GM19193 (cell line): Measurements from ENCODE around the gene RHOF.

Experiments used
- POLR2A ChIP-seq: IDR thresholded peaks from 4 replicates; pipeline ENCODE4 v1.6.1; 2011; ENCODE audit not compliant: insufficient read depth, insufficient read length; ENCODE audit errors: extremely low read depth

Gene RHOF

DNA sequence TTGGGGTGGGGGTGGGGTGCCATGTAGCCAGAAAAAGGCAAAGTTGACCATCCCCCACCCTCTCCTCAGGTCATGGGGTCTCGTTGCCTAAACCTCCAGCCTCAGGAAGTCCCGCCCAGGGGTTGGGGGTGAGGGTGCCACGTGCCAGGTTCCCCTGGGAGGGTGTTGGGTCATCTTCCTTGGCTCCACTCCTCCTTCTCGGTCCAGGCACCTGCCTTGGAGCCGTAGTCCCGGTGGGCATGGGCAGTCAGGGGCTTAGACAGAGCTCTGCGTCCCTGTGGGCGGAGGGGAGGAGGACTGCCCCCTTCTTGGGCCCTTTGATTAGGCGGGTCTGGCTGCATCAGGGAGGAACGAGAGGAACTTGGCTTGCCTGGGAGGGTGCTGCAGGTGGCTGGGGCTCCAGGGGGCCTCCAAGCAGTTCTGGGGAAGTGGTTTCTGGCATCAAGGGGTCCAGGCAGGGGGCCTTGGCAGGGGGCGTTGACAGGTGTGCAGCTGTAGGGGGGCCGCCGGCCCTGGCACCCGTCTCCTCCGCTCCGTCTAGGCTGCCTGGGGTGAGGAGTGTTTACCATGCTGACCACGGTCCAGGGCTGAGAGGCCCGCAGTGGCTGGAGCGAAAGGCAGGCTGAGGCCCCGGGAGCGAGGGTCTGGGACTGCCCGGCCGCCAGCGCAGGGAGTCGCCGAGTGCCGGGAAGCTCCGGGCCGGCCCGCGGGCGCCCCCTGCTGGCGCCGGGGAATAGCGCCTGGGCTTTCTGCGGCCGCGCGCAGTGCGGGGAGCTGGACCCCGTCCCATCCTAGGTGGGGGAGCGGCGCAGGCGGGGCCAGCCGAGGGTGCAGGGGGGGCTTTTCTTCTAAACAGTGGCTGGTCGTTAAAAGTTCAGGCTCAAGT lies 18.2 kb upstream of the RHOF start:
- TF ChIP-seq POLR2A = peak; percentile 28

DNA sequence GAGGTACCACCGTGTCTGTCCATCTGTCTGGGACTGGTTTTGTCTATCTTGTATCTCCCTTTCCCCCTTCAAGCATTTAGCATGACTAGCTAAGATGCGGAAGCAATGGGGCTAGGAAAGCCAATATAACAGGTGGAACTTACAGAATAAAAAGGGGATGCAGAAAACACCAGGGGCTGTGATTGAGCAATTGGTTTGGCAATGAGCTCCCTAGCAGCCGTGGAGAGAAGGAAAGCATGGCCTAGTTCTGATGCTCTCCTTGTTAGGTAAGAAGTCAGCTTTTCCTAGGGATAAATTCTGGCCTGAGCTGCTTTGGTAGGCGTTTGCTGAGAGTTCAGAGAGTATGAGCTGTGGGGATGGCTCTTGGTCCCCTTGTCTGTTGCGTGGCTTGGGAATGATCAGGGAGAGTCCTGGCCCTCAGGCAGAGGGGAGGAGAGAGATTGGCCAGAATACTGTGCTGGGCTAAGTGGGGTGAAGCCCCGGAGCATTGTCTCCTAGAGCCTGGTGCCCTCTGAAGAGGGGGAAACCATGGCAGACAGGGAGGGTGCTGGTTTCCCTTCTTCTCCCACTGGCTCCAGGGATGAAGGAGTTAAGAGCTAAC lies 17.4 kb upstream of the RHOF start:
- no peak for TF ChIP-seq POLR2A

DNA sequence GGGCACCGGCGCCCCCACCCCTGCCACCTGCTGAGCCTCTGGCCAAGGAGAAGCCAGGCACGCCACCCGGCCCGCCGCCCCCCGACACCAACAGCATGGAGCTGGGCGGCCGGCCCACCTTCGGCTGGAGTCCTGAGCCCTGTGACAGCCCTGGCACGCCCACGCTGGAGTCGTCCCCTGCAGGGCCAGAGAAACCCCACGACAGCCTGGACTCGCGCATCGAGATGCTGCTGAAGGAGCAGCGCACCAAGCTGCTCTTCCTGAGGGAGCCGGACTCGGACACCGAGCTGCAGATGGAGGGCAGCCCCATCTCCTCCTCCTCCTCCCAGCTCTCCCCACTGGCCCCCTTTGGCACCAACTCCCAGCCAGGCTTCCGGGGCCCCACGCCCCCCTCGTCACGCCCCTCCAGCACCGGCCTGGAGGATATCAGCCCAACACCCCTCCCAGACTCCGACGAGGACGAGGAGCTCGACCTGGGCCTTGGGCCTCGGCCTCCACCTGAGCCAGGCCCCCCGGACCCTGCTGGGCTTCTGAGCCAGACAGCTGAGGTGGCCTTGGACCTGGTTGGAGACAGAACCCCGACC lies 16.8 kb upstream of the RHOF start:
- TF ChIP-seq POLR2A = no peak

DNA sequence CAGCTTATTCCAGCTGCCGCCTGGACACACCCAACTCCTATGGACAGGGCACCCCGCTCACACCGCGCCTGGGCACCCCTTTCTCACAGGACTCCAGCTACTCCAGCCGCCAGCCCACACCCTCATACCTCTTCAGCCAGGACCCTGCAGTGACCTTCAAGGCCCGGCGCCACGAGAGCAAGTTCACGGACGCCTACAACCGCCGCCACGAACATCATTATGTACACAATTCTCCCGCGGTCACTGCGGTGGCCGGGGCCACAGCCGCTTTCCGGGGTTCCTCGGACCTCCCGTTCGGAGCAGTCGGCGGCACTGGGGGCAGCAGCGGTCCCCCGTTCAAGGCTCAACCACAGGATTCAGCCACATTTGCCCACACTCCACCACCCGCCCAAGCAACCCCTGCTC lies 16.2 kb upstream of the RHOF start:
- TF ChIP-seq POLR2A = no peak

DNA sequence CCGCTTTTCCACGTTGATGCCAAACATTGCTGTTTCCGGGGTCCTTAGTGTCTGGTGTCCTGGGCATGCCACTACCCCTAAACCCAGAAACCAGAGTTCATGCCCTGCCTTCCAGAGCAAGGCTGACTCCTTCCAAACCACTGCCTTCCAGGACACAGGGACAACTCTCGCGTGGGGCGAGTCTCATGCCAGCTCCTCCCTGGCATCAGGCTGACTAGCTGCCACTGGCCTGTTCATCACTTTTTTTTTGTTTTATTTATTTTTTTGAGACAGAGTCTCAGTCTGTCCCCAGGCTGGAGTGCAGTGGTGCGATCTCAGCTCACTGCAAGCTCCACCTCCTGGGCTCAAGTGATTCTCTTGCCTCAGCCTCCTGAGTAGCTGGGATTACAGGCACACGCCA lies 15.1 kb upstream of the RHOF start:
- no peak for TF ChIP-seq POLR2A

DNA sequence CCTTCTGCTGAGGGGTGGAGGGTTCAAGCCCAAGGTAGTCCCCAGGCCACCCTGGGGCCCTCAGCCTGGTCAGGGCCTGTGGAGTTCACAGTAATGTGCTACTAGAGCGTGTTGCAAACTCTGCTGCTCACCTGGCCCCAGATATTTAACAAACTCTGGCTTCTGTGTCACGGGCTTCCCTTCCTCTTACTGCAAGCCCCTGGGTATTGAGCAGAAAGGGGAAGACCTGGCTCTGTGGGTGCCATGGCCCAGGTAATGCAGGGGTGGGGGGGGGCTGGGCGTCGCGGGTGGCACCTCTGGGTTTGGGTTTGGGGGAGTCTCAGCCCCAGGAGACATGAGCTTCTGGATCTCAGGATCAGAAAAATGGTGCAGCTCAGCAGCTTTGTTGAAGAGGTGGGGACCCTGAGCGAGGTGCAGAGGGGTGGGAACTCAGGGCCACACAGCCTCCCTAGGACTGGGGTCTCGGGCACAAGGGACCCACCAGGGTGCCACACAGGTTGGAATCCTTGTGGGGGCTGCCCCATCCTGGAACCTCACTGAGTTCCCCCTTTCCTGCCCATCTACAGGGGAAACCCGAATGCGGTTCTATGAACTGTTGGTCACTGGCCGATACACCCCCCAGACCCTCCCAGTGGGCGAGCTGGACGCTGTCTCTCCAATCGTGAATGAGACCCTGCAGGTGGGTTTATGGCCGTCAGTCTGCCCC lies 14.3 kb upstream of the RHOF start:
- no peak for TF ChIP-seq POLR2A

DNA sequence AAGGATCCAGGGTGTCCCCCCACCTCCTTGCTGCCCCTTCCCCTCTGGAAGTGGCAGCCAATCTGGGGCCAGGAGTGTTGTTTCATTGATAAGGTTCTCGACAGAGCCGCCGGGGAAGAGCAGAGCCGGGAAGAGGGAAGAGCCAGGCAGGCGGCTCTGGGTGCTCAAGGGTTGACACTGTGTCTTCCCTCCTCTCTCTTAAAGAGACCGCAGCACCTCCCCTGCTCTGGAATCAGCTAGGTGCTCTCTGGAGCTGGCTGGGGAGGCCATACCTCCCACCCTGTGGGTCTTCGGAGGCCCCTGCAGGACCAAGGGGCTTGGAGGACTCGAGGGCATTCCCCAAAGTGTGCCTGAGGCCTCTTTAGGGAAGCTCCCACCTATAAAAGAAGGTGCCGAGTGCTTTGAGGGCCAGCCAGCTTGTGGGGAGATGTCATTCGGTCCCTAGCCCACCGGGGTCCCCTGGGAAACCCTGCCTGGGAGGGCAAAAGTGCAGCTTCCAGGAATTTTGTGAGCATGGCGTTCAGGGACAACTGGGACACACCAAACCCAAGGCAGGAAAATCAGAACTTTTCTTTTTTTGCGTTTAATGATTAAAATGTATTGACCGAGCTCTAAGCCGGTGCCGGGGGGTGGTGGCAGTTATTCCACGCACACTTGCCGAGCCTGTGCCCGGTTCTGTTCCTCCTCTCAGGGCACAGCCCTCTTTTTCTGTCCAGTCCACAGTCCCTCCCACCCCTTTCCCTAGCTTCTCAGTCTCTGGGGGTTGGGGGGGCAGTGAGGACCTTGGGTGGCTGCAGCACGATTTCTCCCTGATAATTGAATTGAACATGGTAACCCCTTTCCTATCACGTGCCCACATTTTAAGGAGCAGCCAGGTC lies 13.3 kb upstream of the RHOF start:
- no peak for TF ChIP-seq POLR2A

DNA sequence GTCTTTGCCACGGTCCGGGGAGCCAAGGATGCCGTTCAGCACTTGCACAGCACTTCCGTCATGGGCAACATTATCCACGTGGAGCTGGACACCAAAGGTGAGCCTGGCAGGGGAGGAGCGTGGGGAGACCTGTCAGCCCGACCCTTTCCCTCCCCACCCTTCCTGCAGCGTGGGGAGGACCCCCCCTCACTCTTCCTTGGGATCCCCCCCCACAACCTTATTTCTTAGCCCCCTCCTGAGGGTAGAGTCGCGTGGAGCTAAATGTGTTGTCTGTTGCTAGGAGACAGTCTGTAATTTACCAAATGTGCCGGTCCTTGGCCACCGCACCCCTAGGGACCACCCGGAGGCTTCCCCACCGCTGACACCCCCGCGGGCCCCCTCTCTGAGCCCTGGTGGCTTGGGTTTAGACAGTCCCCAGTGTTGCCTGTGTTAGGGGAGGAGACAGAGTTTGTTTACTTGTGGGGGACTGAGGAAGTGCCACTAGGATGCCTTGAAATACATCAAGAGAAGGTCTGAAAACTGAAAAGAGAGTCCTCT lies 12.6 kb upstream of the RHOF start:
- no peak for TF ChIP-seq POLR2A

DNA sequence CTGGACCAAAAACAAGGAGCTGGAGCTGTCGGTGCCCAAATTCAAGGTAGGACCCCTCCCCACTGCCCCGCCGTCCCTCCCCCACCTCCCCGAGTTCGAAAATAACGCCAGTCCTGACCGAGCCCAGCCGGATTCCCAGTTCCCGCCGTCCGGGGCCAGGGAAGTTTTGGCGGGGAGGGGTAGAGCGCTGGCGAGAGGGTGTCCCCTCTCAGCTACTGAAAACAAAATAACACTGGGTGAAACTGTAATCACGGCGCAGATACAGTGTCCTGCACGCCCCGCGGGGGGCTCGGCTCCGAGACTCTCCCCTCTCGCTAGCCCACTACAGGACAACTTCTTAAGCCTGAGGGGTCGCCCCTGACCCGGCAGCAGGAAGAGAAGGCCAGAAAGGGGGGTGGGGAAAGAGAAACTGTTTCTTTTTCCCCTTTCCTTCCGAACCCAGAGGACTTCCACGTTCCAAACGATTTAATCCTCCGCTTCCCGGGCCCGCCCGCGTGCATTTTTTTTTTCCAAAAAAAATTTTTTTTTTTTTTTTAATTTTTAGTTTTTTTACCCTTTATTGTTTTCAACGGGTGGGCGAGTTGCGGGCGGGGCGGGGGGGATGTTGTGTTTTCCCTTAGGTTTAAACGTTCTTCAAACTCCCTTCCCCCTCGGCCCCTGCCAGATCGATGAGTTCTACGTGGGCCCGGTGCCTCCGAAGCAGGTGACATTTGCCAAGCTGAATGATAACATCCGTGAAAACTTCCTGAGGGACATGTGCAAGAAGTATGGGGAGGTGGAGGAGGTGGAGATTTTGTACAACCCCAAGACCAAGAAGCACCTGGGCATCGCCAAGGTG lies 11.9 kb upstream of the RHOF start:
- no peak for TF ChIP-seq POLR2A

DNA sequence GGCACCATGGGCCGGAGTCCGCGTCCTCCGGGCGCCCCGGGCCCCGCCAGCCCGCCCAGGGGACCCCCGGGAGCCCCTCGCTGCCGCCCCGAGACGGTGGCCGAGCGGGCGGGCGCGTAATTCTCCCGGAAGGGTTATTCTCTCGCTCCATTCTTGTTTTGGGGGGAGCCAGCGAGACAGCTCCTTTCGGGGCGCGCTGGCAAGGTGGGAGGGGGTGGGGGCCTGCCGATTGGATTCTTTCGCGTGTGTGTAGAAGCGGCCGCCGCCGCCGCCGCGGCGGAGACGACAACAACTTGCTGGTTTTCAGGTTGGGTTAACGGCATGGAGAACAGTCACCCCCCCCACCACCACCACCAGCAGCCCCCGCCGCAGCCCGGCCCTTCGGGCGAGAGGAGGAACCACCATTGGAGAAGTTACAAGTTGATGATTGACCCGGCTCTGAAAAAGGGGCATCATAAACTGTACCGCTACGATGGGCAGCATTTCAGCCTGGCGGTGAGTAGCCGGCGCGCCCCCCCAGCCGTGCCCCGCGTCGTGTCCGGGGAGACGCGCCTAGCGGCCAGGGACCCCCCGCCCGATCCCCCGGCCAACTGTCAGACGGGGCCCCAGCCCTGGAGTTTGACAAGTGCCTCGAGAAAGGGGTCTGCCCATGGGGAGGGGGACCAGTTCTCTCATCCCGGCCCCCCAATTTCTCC lies 11.1 kb upstream of the RHOF start:
- TF ChIP-seq POLR2A = peak; percentile 38

DNA sequence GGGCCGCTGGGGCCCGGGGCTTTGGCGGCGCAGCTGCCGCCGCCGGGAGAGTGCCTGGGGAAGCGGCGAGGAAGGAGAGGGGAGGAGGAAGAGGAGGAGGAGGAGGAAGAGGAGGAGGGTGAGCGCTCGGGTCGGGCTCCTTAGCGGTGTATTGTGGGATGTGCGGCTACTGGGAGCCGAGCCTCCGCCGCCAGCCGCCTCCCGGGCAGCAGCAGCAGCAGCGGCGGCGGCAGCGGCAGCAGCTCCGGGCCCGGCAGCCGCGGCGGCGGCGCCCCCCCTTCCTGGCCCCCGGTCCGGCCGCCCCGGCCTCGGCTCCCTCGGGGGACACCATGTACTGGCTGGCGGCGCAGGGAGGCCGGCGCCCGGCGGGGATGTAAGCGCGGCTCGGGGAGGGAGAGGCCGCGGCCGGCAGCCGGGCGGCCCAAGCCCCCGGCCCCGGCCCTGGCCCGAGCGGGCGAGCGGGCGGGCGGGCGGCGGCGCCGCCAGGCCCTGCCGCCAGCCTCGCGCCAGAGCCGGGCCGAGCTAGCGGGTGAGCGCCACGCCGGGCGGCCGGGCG lies 10.5 kb upstream of the RHOF start, which contains the start of gene SETD1B:
SETD1B (plus strand) TSS at position 149 of the 556 bp plus-strand sequence. CDS start 729 bp downstream, outside the sequence.
- TF ChIP-seq POLR2A = peak; percentile 41
